ENCODE measurements around the gene FUT7.
A peak's percentile ranks its signal among the peaks of the same experiment; 100 is the strongest.
"Not testable (repeated sequence)": the region's sequence is repeated elsewhere in the genome, so short reads cannot be mapped to it uniquely, and the experiment has no call there.

Gene FUT7

GRCh38 chr9:137037483-137037882, 5.6 kb upstream of the FUT7 start:
- no peak for DNase-seq (ENCODE audit: low read depth)
- no peak for TF ChIP-seq CTCF (conservative IDR thresholded peaks at IDR 0.05; ENCODE audit: control insufficient read depth, insufficient read depth, low read depth, low read length)
- H3K4me3 ChIP-seq (ENCODE audit: control insufficient read depth, low read depth, low read length) = no peak overlapping the region

- no peak overlapping the region for H3K4me3 ChIP-seq (ENCODE audit: control insufficient read depth, low read depth, low read length)
- no peak for DNase-seq (ENCODE audit: low read depth)
- no peak for TF ChIP-seq CTCF (conservative IDR thresholded peaks at IDR 0.05; ENCODE audit: control insufficient read depth, insufficient read depth, low read depth, low read length)
These were observed 5.1 kb upstream of the FUT7 start for GRCh38 chr9:137037035-137037434.

GRCh38 chr9:137035937-137036336, 4.0 kb upstream of the FUT7 start:
- DNase-seq (ENCODE audit: low read depth) = no peak
- TF ChIP-seq CTCF (conservative IDR thresholded peaks at IDR 0.05; ENCODE audit: control insufficient read depth, insufficient read depth, low read depth, low read length) = no peak
- H3K4me3 ChIP-seq (ENCODE audit: control insufficient read depth, low read depth, low read length) = no peak overlapping the region

- no peak for TF ChIP-seq CTCF (conservative IDR thresholded peaks at IDR 0.05; ENCODE audit: control insufficient read depth, insufficient read depth, low read depth, low read length)
- H3K4me3 ChIP-seq (ENCODE audit: control insufficient read depth, low read depth, low read length) = no peak overlapping the region
- DNase-seq (ENCODE audit: low read depth) = no peak
These were observed 3.6 kb upstream of the FUT7 start for GRCh38 chr9:137035507-137035834.

GRCh38 chr9:137034709-137035506, 3.0 kb upstream of the FUT7 start:
- H3K4me3 ChIP-seq (ENCODE audit: control insufficient read depth, low read depth, low read length) = no peak overlapping the region
- TF ChIP-seq CTCF (conservative IDR thresholded peaks at IDR 0.05; ENCODE audit: control insufficient read depth, insufficient read depth, low read depth, low read length) = peak; percentile 89
- peak; percentile 76 for DNase-seq (ENCODE audit: low read depth)

GRCh38 chr9:137034039-137034708, 2.3 kb upstream of the FUT7 start:
- no peak for TF ChIP-seq CTCF (conservative IDR thresholded peaks at IDR 0.05; ENCODE audit: control insufficient read depth, insufficient read depth, low read depth, low read length)
- no peak overlapping the region for H3K4me3 ChIP-seq (ENCODE audit: control insufficient read depth, low read depth, low read length)
- no peak for DNase-seq (ENCODE audit: low read depth)

- not testable (repeated sequence) for H3K4me3 ChIP-seq (ENCODE audit: control insufficient read depth, low read depth, low read length); DNase-seq (ENCODE audit: low read depth)
These were observed 1.6 kb upstream of the FUT7 start for GRCh38 chr9:137033481-137033880.

All from fibroblast of mammary gland (primary cell).